ENCODE results near the gene LYSMD1. TPM values are rescaled to one million over a fixed set of nuclear protein-coding genes. Genes with fewer than 3 reads are reported as not detected.
A peak's percentile ranks its signal among the peaks of the same experiment; 100 is the strongest.

Gene LYSMD1
- polyA plus RNA-seq, 1 of the 3 experiments (the other 2 are of a cell fraction): 4.5 TPM

DNA sequence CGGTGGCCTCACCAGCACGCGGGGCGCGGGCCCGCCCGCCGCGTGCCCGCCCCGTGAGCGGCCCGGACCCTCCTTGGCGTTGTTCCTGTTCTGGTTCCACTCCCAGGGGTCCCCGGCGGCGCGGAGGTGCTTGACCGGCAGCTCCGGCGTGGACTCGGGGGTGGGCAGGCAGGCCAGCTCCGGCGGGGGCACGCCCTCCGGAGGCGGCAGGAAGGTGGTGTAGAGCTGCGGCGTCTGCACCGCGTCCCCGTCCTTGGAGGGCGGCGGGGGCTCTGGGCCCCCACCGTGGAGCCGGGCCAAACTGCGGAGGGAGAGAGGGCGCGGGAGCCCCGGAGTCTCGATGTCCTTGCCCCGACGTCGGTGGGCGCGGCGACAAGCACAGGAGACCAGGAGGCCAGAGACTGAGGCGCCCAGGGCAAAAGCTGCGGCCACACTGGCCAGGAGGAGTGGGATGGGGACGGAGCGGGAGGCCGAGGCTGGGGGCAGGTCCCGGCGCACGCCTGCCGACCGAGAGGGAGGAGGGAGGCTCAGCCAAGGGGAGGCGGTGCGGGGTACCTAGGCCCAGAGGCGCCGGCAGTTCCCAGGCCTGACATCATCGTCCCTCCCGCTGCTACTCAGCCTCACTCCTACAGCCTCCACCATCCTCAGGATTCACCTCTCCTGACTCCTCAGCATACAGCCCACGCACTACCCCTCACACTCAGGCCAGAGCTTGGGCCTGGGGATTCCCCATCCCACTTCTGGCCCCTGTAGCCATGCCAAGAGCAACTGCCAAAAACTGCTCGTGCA is 32.5 kb downstream of the LYSMD1 start:
- Histone ChIP-seq H3K9me3 (no peaks in the 10 kb centered on the region), H3K4me1 (ENCODE audit: control insufficient read depth in 1 of 2, insufficient read depth in 2 of 2, low read depth in 1 of 2, low read length in 1 of 2) (no peaks in the 10 kb centered on the region), H2AFZ (ENCODE audit: low read depth) (no peak overlapping the region), H3K36me3 (replicated peaks in 1 of 2; ENCODE audit: control insufficient read depth in 1 of 2, insufficient read depth in 2 of 2, low read length in 1 of 2) (no peaks in the 10 kb centered on the region), H3K4me3 (ENCODE audit: low read depth in 2 of 2, low read length in 1 of 2) (no peak overlapping the region), H3F3A (replicated peaks; ENCODE audit: insufficient read depth) (peaks cover 13% of the 10 kb centered on the region), H3K27ac (ENCODE audit: low read depth in 2 of 2, low read length in 1 of 2) (no peak overlapping the region), H3K9ac (no peak overlapping the region), H3K79me2 (ENCODE audit: insufficient read depth) (no peaks in the 10 kb centered on the region), H3K9me2 (no peaks in the 10 kb centered on the region), H4K20me1 (ENCODE audit: insufficient read depth) (no peaks in the 10 kb centered on the region), H3K27me3 (ENCODE audit: insufficient read depth) (no peaks in the 10 kb centered on the region), H3K4me2 (no peak overlapping the region)
- peak; percentile 18 for DNase-seq
- ChIA-PET CTCF (no interaction called here), POLR2A (no interaction called here)
- 94% methylated on average over 31 of the region's 65 CpGs for WGBS (ENCODE audit: low lambda C conversion rate)
- TF ChIP-seq FOSL2 (IDR thresholded peaks at IDR 0.05; ENCODE audit: borderline replicate concordance, low read depth) (no peak), EP300 (IDR thresholded peaks at IDR 0.05; ENCODE audit: borderline replicate concordance in 1 of 2, low read depth in 1 of 2, low read length in 1 of 2) (no peak), SMC3 (IDR thresholded peaks at IDR 0.05; ENCODE audit: low read depth, low read length) (no peak), GABPA (IDR thresholded peaks at IDR 0.05; ENCODE audit: low read depth) (no peak), TEAD4 (IDR thresholded peaks at IDR 0.05; ENCODE audit: borderline replicate concordance, insufficient read depth) (no peak), RXRA (IDR thresholded peaks at IDR 0.05; ENCODE audit: borderline replicate concordance, low read depth) (no peak), RAD21 (IDR thresholded peaks at IDR 0.05; ENCODE audit: low read length) (no peak), TAF1 (IDR thresholded peaks at IDR 0.05; ENCODE audit: borderline replicate concordance, low read depth, low read length) (no peak), YY1 (IDR thresholded peaks at IDR 0.05; ENCODE audit: low read depth) (no peak)
- TF ChIP-seq, protein P1, sequence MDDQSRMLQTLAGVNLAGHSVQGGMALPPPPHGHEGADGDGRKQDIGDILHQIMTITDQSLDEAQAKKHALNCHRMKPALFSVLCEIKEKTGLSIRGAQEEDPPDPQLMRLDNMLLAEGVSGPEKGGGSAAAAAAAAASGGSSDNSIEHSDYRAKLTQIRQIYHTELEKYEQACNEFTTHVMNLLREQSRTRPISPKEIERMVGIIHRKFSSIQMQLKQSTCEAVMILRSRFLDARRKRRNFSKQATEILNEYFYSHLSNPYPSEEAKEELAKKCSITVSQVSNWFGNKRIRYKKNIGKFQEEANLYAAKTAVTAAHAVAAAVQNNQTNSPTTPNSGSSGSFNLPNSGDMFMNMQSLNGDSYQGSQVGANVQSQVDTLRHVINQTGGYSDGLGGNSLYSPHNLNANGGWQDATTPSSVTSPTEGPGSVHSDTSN (IDR thresholded peaks at IDR 0.05): no peak
- TF ChIP-seq, protein P2, sequence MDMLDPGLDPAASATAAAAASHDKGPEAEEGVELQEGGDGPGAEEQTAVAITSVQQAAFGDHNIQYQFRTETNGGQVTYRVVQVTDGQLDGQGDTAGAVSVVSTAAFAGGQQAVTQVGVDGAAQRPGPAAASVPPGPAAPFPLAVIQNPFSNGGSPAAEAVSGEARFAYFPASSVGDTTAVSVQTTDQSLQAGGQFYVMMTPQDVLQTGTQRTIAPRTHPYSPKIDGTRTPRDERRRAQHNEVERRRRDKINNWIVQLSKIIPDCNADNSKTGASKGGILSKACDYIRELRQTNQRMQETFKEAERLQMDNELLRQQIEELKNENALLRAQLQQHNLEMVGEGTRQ (IDR thresholded peaks at IDR 0.05; ENCODE audit: borderline replicate concordance, low read depth, low read length): no peak

DNA sequence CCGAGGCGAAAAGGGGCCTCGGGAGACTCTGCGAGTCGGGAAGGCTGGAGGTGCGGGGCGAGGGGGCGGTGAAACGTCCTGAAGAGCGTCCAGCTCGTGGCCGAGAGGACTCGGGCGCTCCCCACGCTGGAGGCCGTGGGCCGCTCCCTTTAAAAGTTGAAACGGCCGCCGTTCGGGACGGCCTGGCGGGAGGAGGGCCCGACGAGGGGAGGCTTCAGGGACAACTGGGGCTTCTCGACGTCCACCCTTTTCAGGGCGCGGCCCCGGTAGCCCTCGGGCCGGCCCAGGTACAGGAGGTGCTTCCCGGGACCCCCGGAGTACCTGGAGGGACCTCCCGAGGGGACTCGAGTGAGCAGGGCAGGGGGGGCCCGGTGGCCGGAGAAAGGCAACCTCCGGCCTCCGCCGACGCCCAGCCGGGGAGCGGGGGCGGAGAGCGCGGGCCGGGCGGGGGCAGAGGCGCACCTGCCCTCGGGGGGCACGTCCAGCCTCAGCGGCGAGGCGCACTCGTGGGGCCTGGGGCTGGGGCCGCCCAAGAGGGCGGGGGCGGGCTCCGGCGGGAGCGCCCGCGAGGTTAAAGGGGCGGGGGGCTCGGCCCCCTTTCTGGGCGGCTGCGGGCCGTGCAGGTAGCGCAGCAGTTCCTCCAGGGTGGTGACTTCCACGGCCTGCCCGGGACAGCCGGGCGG is 33.2 kb downstream of the LYSMD1 start:
- 96% methylated on average over 34 of the region's 74 CpGs for WGBS (ENCODE audit: low lambda C conversion rate)
- Histone ChIP-seq H3K9ac (no peak overlapping the region), H2AFZ (ENCODE audit: low read depth) (no peak overlapping the region), H3K4me1 (ENCODE audit: control insufficient read depth in 1 of 2, insufficient read depth in 2 of 2, low read depth in 1 of 2, low read length in 1 of 2) (no peaks in the 10 kb centered on the region), H3K4me3 (ENCODE audit: low read depth in 2 of 2, low read length in 1 of 2) (no peak overlapping the region), H3K79me2 (ENCODE audit: insufficient read depth) (no peaks in the 10 kb centered on the region), H3K9me3 (no peaks in the 10 kb centered on the region), H3K9me2 (no peaks in the 10 kb centered on the region), H4K20me1 (ENCODE audit: insufficient read depth) (no peaks in the 10 kb centered on the region), H3K27ac (ENCODE audit: low read depth in 2 of 2, low read length in 1 of 2) (no peak overlapping the region), H3K27me3 (ENCODE audit: insufficient read depth) (no peaks in the 10 kb centered on the region), H3K4me2 (no peak overlapping the region), H3F3A (replicated peaks; ENCODE audit: insufficient read depth) (peaks cover 13% of the 10 kb centered on the region), H3K36me3 (replicated peaks in 1 of 2; ENCODE audit: control insufficient read depth in 1 of 2, insufficient read depth in 2 of 2, low read length in 1 of 2) (no peaks in the 10 kb centered on the region)
- peak; percentile 37 for DNase-seq
- CTCF ChIA-PET: no interaction called here
- POLR2A ChIA-PET: no interaction called here
- TF ChIP-seq, protein P2 (IDR thresholded peaks at IDR 0.05; ENCODE audit: borderline replicate concordance, low read depth, low read length): no peak
- TF ChIP-seq, protein P3, sequence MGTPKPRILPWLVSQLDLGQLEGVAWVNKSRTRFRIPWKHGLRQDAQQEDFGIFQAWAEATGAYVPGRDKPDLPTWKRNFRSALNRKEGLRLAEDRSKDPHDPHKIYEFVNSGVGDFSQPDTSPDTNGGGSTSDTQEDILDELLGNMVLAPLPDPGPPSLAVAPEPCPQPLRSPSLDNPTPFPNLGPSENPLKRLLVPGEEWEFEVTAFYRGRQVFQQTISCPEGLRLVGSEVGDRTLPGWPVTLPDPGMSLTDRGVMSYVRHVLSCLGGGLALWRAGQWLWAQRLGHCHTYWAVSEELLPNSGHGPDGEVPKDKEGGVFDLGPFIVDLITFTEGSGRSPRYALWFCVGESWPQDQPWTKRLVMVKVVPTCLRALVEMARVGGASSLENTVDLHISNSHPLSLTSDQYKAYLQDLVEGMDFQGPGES (IDR thresholded peaks at IDR 0.05; ENCODE audit: low read depth, low read length): no peak
- no peak for TF ChIP-seq TCF12 (IDR thresholded peaks at IDR 0.05)
- no peak for TF ChIP-seq RAD21 (IDR thresholded peaks at IDR 0.05; ENCODE audit: low read length)
- TF ChIP-seq, protein P4, sequence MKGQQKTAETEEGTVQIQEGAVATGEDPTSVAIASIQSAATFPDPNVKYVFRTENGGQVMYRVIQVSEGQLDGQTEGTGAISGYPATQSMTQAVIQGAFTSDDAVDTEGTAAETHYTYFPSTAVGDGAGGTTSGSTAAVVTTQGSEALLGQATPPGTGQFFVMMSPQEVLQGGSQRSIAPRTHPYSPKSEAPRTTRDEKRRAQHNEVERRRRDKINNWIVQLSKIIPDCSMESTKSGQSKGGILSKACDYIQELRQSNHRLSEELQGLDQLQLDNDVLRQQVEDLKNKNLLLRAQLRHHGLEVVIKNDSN (IDR thresholded peaks at IDR 0.05; ENCODE audit: borderline replicate concordance, low read depth): no peak
- no peak for TF ChIP-seq TAF1 (IDR thresholded peaks at IDR 0.05; ENCODE audit: borderline replicate concordance, low read depth, low read length)
- no peak for TF ChIP-seq POLR2AphosphoS5 (IDR thresholded peaks at IDR 0.05; ENCODE audit: low read depth, low read length)
- no peak for TF ChIP-seq MXI1 (IDR thresholded peaks at IDR 0.05; ENCODE audit: low read depth, low read length)
- no peak for TF ChIP-seq SIN3A (IDR thresholded peaks at IDR 0.05; ENCODE audit: borderline replicate concordance, low read depth, low read length)
- TF ChIP-seq, protein P5, sequence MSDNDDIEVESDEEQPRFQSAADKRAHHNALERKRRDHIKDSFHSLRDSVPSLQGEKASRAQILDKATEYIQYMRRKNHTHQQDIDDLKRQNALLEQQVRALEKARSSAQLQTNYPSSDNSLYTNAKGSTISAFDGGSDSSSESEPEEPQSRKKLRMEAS (IDR thresholded peaks at IDR 0.05; ENCODE audit: low read depth): no peak
- TF ChIP-seq SMC3 (IDR thresholded peaks at IDR 0.05; ENCODE audit: low read depth, low read length): no peak
- TF ChIP-seq MEF2A (IDR thresholded peaks at IDR 0.05; ENCODE audit: borderline replicate concordance, low read depth): no peak
- no peak for TF ChIP-seq GABPA (IDR thresholded peaks at IDR 0.05; ENCODE audit: low read depth)
- TF ChIP-seq YY1 (IDR thresholded peaks at IDR 0.05; ENCODE audit: low read depth): no peak
- no peak for TF ChIP-seq RFX5 (IDR thresholded peaks at IDR 0.05; ENCODE audit: low read length)
